ENCODE data around the gene NXPE3.

Gene NXPE3

DNA sequence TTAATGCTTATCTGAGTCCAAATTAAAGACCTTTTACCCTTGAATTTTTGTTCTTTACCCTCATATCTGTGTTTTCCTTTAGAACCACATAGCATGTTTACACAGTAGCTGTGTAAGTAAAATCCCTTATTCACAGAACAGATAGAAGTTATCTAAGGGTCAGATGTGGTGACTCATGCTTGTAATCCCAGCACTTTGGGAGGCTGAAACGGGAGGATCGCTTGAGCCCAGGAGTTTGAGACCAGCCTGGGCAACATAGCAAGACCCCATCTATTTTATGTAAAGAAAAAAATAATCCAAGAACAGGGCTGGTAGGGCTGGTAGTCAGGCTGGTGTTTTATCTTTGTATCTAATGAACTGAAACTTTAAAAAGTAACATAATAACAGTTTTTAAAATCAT is 23.2 kb downstream of the NXPE3 start:
- no peaks in the 10 kb centered on the region for H3K27me3 ChIP-seq (ENCODE audit: insufficient read depth, poor library complexity, severe bottlenecking)
- no peak overlapping the region for H3K4me3 ChIP-seq (replicated peaks; ENCODE audit: insufficient read depth, low read length)
- no peak for DNase-seq (ENCODE audit: low read depth in 1 of 2, low spot score in 1 of 2)
- no peak overlapping the region for H3K27ac ChIP-seq (replicated peaks)
- no peak for TF ChIP-seq SPI1 (IDR thresholded peaks at IDR 0.05; ENCODE audit: borderline replicate concordance, low read depth)
- TF ChIP-seq, protein P1, sequence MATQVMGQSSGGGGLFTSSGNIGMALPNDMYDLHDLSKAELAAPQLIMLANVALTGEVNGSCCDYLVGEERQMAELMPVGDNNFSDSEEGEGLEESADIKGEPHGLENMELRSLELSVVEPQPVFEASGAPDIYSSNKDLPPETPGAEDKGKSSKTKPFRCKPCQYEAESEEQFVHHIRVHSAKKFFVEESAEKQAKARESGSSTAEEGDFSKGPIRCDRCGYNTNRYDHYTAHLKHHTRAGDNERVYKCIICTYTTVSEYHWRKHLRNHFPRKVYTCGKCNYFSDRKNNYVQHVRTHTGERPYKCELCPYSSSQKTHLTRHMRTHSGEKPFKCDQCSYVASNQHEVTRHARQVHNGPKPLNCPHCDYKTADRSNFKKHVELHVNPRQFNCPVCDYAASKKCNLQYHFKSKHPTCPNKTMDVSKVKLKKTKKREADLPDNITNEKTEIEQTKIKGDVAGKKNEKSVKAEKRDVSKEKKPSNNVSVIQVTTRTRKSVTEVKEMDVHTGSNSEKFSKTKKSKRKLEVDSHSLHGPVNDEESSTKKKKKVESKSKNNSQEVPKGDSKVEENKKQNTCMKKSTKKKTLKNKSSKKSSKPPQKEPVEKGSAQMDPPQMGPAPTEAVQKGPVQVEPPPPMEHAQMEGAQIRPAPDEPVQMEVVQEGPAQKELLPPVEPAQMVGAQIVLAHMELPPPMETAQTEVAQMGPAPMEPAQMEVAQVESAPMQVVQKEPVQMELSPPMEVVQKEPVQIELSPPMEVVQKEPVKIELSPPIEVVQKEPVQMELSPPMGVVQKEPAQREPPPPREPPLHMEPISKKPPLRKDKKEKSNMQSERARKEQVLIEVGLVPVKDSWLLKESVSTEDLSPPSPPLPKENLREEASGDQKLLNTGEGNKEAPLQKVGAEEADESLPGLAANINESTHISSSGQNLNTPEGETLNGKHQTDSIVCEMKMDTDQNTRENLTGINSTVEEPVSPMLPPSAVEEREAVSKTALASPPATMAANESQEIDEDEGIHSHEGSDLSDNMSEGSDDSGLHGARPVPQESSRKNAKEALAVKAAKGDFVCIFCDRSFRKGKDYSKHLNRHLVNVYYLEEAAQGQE (IDR thresholded peaks at IDR 0.05; ENCODE audit: insufficient replicate concordance, low read depth), result no peak
- TF ChIP-seq, protein P2, sequence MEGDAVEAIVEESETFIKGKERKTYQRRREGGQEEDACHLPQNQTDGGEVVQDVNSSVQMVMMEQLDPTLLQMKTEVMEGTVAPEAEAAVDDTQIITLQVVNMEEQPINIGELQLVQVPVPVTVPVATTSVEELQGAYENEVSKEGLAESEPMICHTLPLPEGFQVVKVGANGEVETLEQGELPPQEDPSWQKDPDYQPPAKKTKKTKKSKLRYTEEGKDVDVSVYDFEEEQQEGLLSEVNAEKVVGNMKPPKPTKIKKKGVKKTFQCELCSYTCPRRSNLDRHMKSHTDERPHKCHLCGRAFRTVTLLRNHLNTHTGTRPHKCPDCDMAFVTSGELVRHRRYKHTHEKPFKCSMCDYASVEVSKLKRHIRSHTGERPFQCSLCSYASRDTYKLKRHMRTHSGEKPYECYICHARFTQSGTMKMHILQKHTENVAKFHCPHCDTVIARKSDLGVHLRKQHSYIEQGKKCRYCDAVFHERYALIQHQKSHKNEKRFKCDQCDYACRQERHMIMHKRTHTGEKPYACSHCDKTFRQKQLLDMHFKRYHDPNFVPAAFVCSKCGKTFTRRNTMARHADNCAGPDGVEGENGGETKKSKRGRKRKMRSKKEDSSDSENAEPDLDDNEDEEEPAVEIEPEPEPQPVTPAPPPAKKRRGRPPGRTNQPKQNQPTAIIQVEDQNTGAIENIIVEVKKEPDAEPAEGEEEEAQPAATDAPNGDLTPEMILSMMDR (IDR thresholded peaks at IDR 0.05; ENCODE audit: insufficient read depth, low read length), result no peak

DNA sequence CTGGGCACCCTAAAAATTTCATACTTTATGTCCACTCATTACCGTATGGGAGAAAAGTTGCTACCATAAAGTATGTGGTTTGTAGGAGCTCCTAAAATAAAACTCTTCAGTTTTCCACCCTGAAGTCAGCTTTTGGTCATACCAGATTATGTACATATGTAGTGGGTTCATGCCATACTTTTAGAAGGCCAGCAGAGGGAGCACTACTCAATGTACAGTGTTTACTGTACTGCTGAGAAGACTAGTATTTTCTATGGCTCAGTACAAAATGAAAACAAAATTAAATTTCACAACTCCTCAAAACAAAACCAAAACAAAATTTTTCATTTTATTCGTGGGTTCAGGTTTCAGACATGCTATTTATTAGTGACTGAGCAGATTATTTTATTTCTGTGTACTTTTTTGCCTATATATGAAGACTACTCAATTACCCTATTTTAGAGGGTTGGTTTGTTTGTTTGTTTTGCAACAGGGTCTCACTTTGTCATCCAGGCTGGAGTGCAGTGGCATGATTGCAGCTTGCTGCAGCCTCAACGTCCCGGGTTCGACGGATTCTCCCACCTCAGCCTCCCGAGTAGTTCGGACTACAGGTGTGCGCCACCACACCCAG is 24.3 kb downstream of the NXPE3 start:
- Histone ChIP-seq H3K27ac (replicated peaks) (no peak overlapping the region), H3K27me3 (ENCODE audit: insufficient read depth, poor library complexity, severe bottlenecking) (no peaks in the 10 kb centered on the region), H3K4me3 (replicated peaks; ENCODE audit: insufficient read depth, low read length) (no peak overlapping the region)
- TF ChIP-seq, protein P2 (IDR thresholded peaks at IDR 0.05; ENCODE audit: insufficient read depth, low read length), result peak; percentile 81
- TF ChIP-seq, protein P1 (IDR thresholded peaks at IDR 0.05; ENCODE audit: insufficient replicate concordance, low read depth), result no peak
- TF ChIP-seq GABPA (IDR thresholded peaks at IDR 0.05; ENCODE audit: low read depth), result no peak
- no peak for TF ChIP-seq SPI1 (IDR thresholded peaks at IDR 0.05; ENCODE audit: borderline replicate concordance, low read depth)
- no peak for TF ChIP-seq POLR2AphosphoS5 (IDR thresholded peaks at IDR 0.05; ENCODE audit: low read depth)
- DNase-seq (ENCODE audit: low read depth in 1 of 2, low spot score in 1 of 2), result peak; percentile 41 to 67

DNA sequence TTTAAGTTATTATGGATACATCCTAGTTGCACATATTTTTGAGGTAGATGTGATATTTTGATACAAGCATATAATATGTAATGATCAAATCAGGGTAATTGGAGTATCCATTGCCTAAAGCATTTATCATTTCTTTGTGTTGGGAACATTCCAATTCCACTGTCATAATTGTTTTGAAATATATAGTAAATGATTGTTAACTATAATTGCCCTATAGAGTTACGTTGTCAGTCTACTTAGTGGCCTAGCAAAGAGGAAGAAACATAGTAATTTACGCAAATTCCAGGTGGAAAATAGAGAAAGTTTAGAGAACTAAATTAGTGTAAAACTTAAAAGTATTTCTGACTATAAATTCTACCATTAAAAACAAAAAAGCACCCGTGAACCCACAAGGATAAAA is 24.9 kb downstream of the NXPE3 start:
- Histone ChIP-seq H3K27me3 (ENCODE audit: insufficient read depth, poor library complexity, severe bottlenecking) (no peaks in the 10 kb centered on the region), H3K27ac (replicated peaks) (no peak overlapping the region), H3K4me3 (replicated peaks; ENCODE audit: insufficient read depth, low read length) (no peak overlapping the region)
- no peak for DNase-seq (ENCODE audit: low read depth in 1 of 2, low spot score in 1 of 2)
- no peak for TF ChIP-seq GABPA (IDR thresholded peaks at IDR 0.05; ENCODE audit: low read depth)
- TF ChIP-seq POLR2AphosphoS5 (IDR thresholded peaks at IDR 0.05; ENCODE audit: low read depth), result no peak

DNA sequence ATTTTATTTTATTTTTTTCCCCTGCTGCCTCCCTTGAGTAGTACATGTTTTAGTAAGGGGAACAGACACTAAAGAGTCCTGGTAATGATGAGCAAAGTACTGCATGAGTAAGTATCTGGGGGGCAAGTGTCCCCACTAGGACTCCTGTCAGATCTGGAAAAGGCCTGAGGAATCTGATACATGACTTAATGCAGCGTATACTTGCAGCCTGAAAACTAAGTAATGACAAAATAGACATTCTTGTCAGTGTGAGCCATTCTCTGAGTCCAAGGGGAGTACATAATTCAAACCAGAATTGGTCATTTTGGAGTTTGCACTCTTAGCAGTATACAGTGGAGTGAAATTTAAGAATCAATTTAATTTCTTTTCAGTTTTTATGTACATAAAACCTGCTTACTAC is 27.5 kb downstream of the NXPE3 start:
- Histone ChIP-seq H3K27me3 (ENCODE audit: insufficient read depth, poor library complexity, severe bottlenecking) (no peaks in the 10 kb centered on the region), H3K4me3 (replicated peaks; ENCODE audit: insufficient read depth, low read length) (no peak overlapping the region), H3K27ac (replicated peaks) (no peak overlapping the region)
- no peak for TF ChIP-seq GABPA (IDR thresholded peaks at IDR 0.05; ENCODE audit: low read depth)
- no peak for TF ChIP-seq SPI1 (IDR thresholded peaks at IDR 0.05; ENCODE audit: borderline replicate concordance, low read depth)
- TF ChIP-seq, protein P1 (IDR thresholded peaks at IDR 0.05; ENCODE audit: insufficient replicate concordance, low read depth), result no peak
- TF ChIP-seq, protein P2 (IDR thresholded peaks at IDR 0.05; ENCODE audit: insufficient read depth, low read length), result no peak
- TF ChIP-seq POLR2AphosphoS5 (IDR thresholded peaks at IDR 0.05; ENCODE audit: low read depth), result no peak
- no peak for DNase-seq (ENCODE audit: low read depth in 1 of 2, low spot score in 1 of 2)

Measured in HL-60 (cell line).